Panc1 (cell line): Measurements from ENCODE around the gene ANKRD40. TPM values are rescaled to one million over a fixed set of nuclear protein-coding genes. Genes with fewer than 3 reads are reported as not detected.
A peak's percentile ranks its signal among the peaks of the same experiment; 100 is the strongest.

Experiments used
- ATAC-seq: fragments of 200-7000 bp; cut with Tn5 transposase; 2 replicates; pipeline ENCODE4 v1.9.1; 2020; ENCODE audit warnings: mild to moderate bottlenecking, moderate library complexity
- BruUV-seq: library from RNA; stranded (reverse); fragments of 400-500 nt; replicated peaks from 2 replicates; lab custom pipeline; 2021; lab: Mats Ljungman, UMichigan
- CTCF ChIA-PET: fragments of 300-600 bp; sonication (Branson Sonifier 250); formaldehyde crosslinking; loops from one replicate; lab custom pipeline; 2022; ENCODE audit warnings: antibody characterized with exemption; lab: Charles Lee
- POLR2A ChIA-PET: fragments of 300-600 bp; sonication (Branson Sonifier 250); formaldehyde crosslinking; loops from one replicate; lab custom pipeline; 2022; ENCODE audit warnings: antibody characterized with exemption; lab: Charles Lee
- DNase-seq: peaks from one replicate; pipeline ENCODE4 v3.0.0-alpha.2; 2010; ENCODE audit warnings: low read depth, low spot score
- H3K27ac ChIP-seq: 2 replicates; pipeline ENCODE4 v1.5.1; 2011; ENCODE audit warnings: mild to moderate bottlenecking, low read length, inconsistent platforms
- H3K27me3 ChIP-seq: fragments of 200-500 bp; sonication (Bioruptor generic); 2 replicates; pipeline ENCODE4 v1.6.0; 2014; ENCODE audit warnings: low read length, inconsistent platforms; ENCODE audit not compliant: control insufficient read depth, insufficient read depth
- H3K36me3 ChIP-seq: fragments of 200-500 bp; sonication (Bioruptor generic); 2 replicates; pipeline ENCODE4 v1.5.1; 2014; ENCODE audit warnings: inconsistent platforms, mild to moderate bottlenecking, low read length, moderate library complexity; ENCODE audit not compliant: control insufficient read depth, insufficient read depth
- H3K4me1 ChIP-seq: 2 replicates; pipeline ENCODE4 v1.5.1; 2011; ENCODE audit warnings: inconsistent platforms, mild to moderate bottlenecking, low read length, moderate library complexity; ENCODE audit not compliant: control insufficient read depth, insufficient read depth
- H3K4me3 ChIP-seq, 2 experiments: 2 replicates each; pipeline ENCODE4 v1.5.1; 2011 to 2012; ENCODE audit warnings: low read depth in 2 of 2, low read length in 2 of 2, mild to moderate bottlenecking in 2 of 2, inconsistent platforms in 1 of 2, moderate library complexity in 1 of 2
- H3K9me3 ChIP-seq: fragments of 200-500 bp; sonication (Bioruptor generic); 2 replicates; pipeline ENCODE4 v1.5.1; 2014; ENCODE audit warnings: low read depth, mild to moderate bottlenecking, inconsistent platforms, low read length, moderate library complexity; ENCODE audit not compliant: control insufficient read depth, insufficient read depth
- POLR2AphosphoS5 ChIP-seq: IDR thresholded peaks from 2 replicates; pipeline ENCODE4 v1.6.1; 2012; ENCODE audit warnings: mild to moderate bottlenecking, low read depth, low read length, moderate library complexity
- REST ChIP-seq, 2 experiments: IDR thresholded peaks; 2 replicates each; pipeline ENCODE4 v1.6.1; 2011 to 2012; ENCODE audit warnings: low read depth in 2 of 2, control low read depth in 1 of 2, low read length in 1 of 2, mild to moderate bottlenecking in 1 of 2, moderate library complexity in 1 of 2; ENCODE audit not compliant: insufficient read depth in 1 of 2
- SIN3A ChIP-seq: IDR thresholded peaks from 2 replicates; pipeline ENCODE4 v1.6.1; 2012; ENCODE audit warnings: low read depth, mild to moderate bottlenecking, low read length, moderate library complexity, borderline replicate concordance; ENCODE audit not compliant: insufficient read depth
- TCF7L2 ChIP-seq: IDR thresholded peaks from 2 replicates; pipeline ENCODE4 v1.6.1; 2011; ENCODE audit warnings: mild to moderate bottlenecking, low read depth, low read length, inconsistent platforms
- in situ Hi-C: cut with HindIII; loops from 2 replicates; pipeline ENCODE4 v1.10.0; 2016; ENCODE audit warnings: low sequenced_read_pairs, low pct_unique_long_range_greater_than_20kb
- intact Hi-C: fragments of 100-400 bp; cut with micrococcal nuclease; formaldehyde crosslinking; loops from one replicate; pipeline ENCODE4 v1.10.0; 2022; ENCODE audit not compliant: unreplicated experiment
- total RNA-seq: library from RNA; stranded (reverse); gene quantifications from one replicate; pipeline ENCODE4 v1.2.1, GENCODE V29; 2021; ENCODE audit not compliant: unreplicated experiment
- TF ChIP-seq, protein P1 (sequence below): fragments of 450-650 bp; IDR thresholded peaks from 2 replicates; pipeline ENCODE4 v1.5.1; 2017; ENCODE audit warnings: mild to moderate bottlenecking

The ANKRD40 gene
- total RNA-seq, 1 experiment from 2014 or later, result 57.2 TPM

DNA sequence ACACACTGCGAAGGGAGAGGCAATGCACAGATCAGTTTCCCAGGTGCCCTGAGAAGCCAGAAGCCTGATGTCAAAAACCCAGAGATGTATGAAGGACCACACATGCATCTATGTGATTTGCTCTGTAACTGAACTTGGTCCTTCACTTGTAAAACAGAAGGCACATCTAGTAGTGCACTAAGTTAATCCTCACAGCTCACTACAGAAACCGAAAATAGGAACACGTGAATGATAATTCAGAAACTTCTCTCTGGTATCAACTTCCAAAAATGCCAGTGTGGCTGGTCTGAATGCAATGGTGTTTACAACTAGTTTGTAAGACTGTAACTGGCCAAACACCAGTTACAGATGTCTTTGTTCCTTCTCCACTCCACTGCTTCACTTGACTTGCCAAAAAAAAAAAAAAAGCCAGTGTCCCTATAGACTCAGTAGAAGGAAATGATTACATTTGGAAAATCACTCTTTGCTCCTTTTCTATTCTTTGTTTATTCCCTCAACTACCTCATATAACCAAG, 11.3 kb downstream of the ANKRD40 start:
- ATAC-seq, result no peak
- Histone ChIP-seq H3K9me3 (no peaks in the 10 kb centered on the region), H3K27ac (no peak overlapping the region), H3K27me3 (no peaks in the 10 kb centered on the region), H3K4me3 (no peak overlapping the region), H3K4me1 (peaks cover 40% of the 10 kb centered on the region), H3K36me3 (peaks cover 48% of the 10 kb centered on the region)
- in situ Hi-C loops, result no loop called here
- CTCF ChIA-PET, result interaction anchor here (0.7 to 1.5 kb wide), 3 partner anchors 14 to 66 kb away, joined by 3 read pairs; no protein-coding TSS in a partner anchor
- no peak for DNase-seq
- intact Hi-C loops, result no loop called here
- POLR2A ChIA-PET, result interaction anchor here (0.6 kb wide), 1 partner anchor 9 kb away, joined by 12 read pairs; no protein-coding TSS in a partner anchor
- TF ChIP-seq POLR2AphosphoS5 (no peak), TCF7L2 (no peak), REST (IDR thresholded peaks at IDR 0.05; ENCODE audit: insufficient read depth in 1 of 2, low read depth in 2 of 2, low read length in 1 of 2) (no peak), SIN3A (no peak)
- TF ChIP-seq, protein P1, sequence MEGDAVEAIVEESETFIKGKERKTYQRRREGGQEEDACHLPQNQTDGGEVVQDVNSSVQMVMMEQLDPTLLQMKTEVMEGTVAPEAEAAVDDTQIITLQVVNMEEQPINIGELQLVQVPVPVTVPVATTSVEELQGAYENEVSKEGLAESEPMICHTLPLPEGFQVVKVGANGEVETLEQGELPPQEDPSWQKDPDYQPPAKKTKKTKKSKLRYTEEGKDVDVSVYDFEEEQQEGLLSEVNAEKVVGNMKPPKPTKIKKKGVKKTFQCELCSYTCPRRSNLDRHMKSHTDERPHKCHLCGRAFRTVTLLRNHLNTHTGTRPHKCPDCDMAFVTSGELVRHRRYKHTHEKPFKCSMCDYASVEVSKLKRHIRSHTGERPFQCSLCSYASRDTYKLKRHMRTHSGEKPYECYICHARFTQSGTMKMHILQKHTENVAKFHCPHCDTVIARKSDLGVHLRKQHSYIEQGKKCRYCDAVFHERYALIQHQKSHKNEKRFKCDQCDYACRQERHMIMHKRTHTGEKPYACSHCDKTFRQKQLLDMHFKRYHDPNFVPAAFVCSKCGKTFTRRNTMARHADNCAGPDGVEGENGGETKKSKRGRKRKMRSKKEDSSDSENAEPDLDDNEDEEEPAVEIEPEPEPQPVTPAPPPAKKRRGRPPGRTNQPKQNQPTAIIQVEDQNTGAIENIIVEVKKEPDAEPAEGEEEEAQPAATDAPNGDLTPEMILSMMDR, result no peak
- BruUV-seq, result no TSS peak

- Histone ChIP-seq H3K27ac (peak overlapping the region; percentile 29), H3K4me3 (no peak overlapping the region), H3K36me3 (peaks cover 25% of the 10 kb centered on the region), H3K27me3 (no peaks in the 10 kb centered on the region), H3K4me1 (peaks cover 67% of the 10 kb centered on the region), H3K9me3 (no peaks in the 10 kb centered on the region)
- CTCF ChIA-PET, result interaction anchor here (0.5 to 1.5 kb wide), 7 partner anchors 12 to 332 kb away, joined by 3 to 6 read pairs (median 4); no protein-coding TSS in a partner anchor
- ATAC-seq (0 out of 2 replicates have a peak, but pooled peaks have one; percentile 24), DNase-seq (no peak)
- TF ChIP-seq POLR2AphosphoS5, result peak; percentile 10; the same call in 1 of the 2 replicates
- TF ChIP-seq REST (IDR thresholded peaks at IDR 0.05; ENCODE audit: insufficient read depth in 1 of 2, low read depth in 2 of 2, low read length in 1 of 2), result no peak
- POLR2A ChIA-PET, result interaction anchor here (0.6 kb wide), 2 partner anchors 70 to 116 kb away, joined by 3 to 5 read pairs; no protein-coding TSS in a partner anchor
- BruUV-seq, result TSS peak; percentile 69
- intact Hi-C loops, result loop anchor here (5.0 kb wide), 1 partner anchor 211 kb away; no protein-coding TSS in a partner anchor
- in situ Hi-C loops, result no loop called here
Measured at GRCh38 chr17:50693036-50693682, 14.6 kb downstream of the ANKRD40 start.
